H1 (cell line): ENCODE results near the gene SH3TC2. TPM values are rescaled to one million over a fixed set of nuclear protein-coding genes. Genes with fewer than 3 reads are reported as not detected.

Source experiments
- CTCF ChIA-PET: fragments of 300-600 bp; sonication (Branson Sonifier 250); formaldehyde crosslinking; loops from one replicate; lab custom pipeline; 2021; ENCODE audit not compliant: partially characterized antibody; lab: Charles Lee
- POLR2A ChIA-PET: fragments of 300-600 bp; sonication (Branson Sonifier 250); formaldehyde crosslinking; loops from one replicate; lab custom pipeline; 2021; ENCODE audit warnings: inconsistent platforms; ENCODE audit not compliant: partially characterized antibody; lab: Charles Lee
- DNase-seq, 2 experiments: peaks; one replicate each; pipeline versions ENCODE4 v3.0.0 to v3.0.0-alpha.2; 2010 to 2022; ENCODE audit warnings: low spot score in 2 of 2, low read depth in 1 of 2, mixed read lengths in 1 of 2
- FAIRE-seq: peaks from 2 replicates; lab custom pipeline; 2011; peaks lifted over from hg19 to GRCh38; lab: Jason Lieb, UNC
- H2AFZ ChIP-seq: 2 replicates; pipeline ENCODE4 v1.8.1; 2012; ENCODE audit warnings: low read length, inconsistent platforms
- H2AK5ac ChIP-seq: 2 replicates; pipeline ENCODE4 v1.6.1; 2013; ENCODE audit warnings: low read depth, low read length
- H2BK120ac ChIP-seq: replicated peaks from 2 replicates; pipeline ENCODE3; 2013; ENCODE audit warnings: low read depth, low read length, inconsistent platforms
- H2BK12ac ChIP-seq: 2 replicates; pipeline ENCODE4 v1.6.1; 2013; ENCODE audit warnings: low read depth, low read length
- H2BK15ac ChIP-seq: 2 replicates; pipeline ENCODE4 v1.6.1; 2013; ENCODE audit warnings: low read length
- H2BK20ac ChIP-seq: 2 replicates; pipeline ENCODE4 v1.6.1; 2013; ENCODE audit warnings: low read length
- H2BK5ac ChIP-seq: 2 replicates; pipeline ENCODE4 v1.6.1; 2013; ENCODE audit warnings: low read depth, low read length
- H3K14ac ChIP-seq: 2 replicates; pipeline ENCODE4 v1.6.1; 2013; ENCODE audit warnings: inconsistent platforms; ENCODE audit not compliant: insufficient read length
- H3K18ac ChIP-seq: 2 replicates; pipeline ENCODE4 v1.6.1; 2013; ENCODE audit warnings: low read length; ENCODE audit errors: extremely low read depth
- H3K23ac ChIP-seq: 2 replicates; pipeline ENCODE4 v1.6.1; 2013; ENCODE audit warnings: inconsistent platforms; ENCODE audit not compliant: insufficient read length
- H3K23me2 ChIP-seq: 2 replicates; pipeline ENCODE4 v1.6.1; 2013; ENCODE audit warnings: low read depth, low read length
- H3K27ac ChIP-seq: 2 replicates; pipeline ENCODE4 v1.6.1; 2011; ENCODE audit warnings: low read depth, low read length, inconsistent platforms
- H3K27me3 ChIP-seq, 4 experiments: replicated peaks in 1 of 4; 1 replicate in 1 of 4; 2 replicates in 3 of 4; pipeline versions ENCODE4 v1.6.1 to v1.8.1; 2011 to 2013; ENCODE audit warnings: low read length in 3 of 4, mild to moderate bottlenecking in 3 of 4, inconsistent platforms in 2 of 4, mixed read lengths in 2 of 4, moderate library complexity in 1 of 4; ENCODE audit not compliant: control insufficient read depth in 3 of 4, insufficient read depth in 3 of 4; ENCODE audit errors: extremely low read depth in 1 of 4
- H3K36me3 ChIP-seq, 4 experiments: 2 replicates each; pipeline versions ENCODE4 v1.6.1 to v1.8.1; 2011 to 2013; ENCODE audit warnings: mild to moderate bottlenecking in 4 of 4, low read length in 3 of 4, moderate library complexity in 2 of 4, control low read depth in 1 of 4, inconsistent platforms in 1 of 4; ENCODE audit not compliant: insufficient read depth in 4 of 4, control insufficient read depth in 2 of 4
- H3K4ac ChIP-seq: replicated peaks from 2 replicates; pipeline ENCODE3; 2013; ENCODE audit warnings: low read length, low read depth, mixed read lengths, inconsistent platforms; ENCODE audit not compliant: insufficient read length
- H3K4me1 ChIP-seq, 4 experiments: replicated peaks in 1 of 4; 1 replicate in 1 of 4; 2 replicates in 3 of 4; pipeline versions ENCODE4 v1.6.1 to v1.8.1; 2011 to 2013; ENCODE audit warnings: low read length in 3 of 4, inconsistent platforms in 2 of 4, mixed read lengths in 1 of 4; ENCODE audit not compliant: insufficient read depth in 4 of 4, control insufficient read depth in 3 of 4
- H3K4me2 ChIP-seq, 2 experiments: 2 replicates each; pipeline versions ENCODE4 v1.6.1 to v1.8.1; 2011 to 2013; ENCODE audit warnings: low read depth in 2 of 2, low read length in 2 of 2, control low read depth in 1 of 2, inconsistent platforms in 1 of 2, mild to moderate bottlenecking in 1 of 2; ENCODE audit not compliant: insufficient read depth in 1 of 2
- H3K4me3 ChIP-seq, 4 experiments: fragments of 200-600, 300-600 bp in 1 of 4; sonication (generic), shearing (Covaris generic), sonication (Bioruptor Twin) in 1 of 4; 2 replicates each; pipeline versions ENCODE4 v1.5.1 to v1.8.1; 2011 to 2016; ENCODE audit warnings: low read length in 4 of 4, low read depth in 3 of 4, control low read depth in 2 of 4, inconsistent platforms in 2 of 4, mild to moderate bottlenecking in 2 of 4, mixed read lengths in 1 of 4, moderate library complexity in 1 of 4; ENCODE audit not compliant: insufficient read depth in 2 of 4; ENCODE audit errors: extremely low read depth in 1 of 4
- H3K56ac ChIP-seq: replicated peaks from 2 replicates; pipeline ENCODE3; 2013; ENCODE audit warnings: low read depth, mild to moderate bottlenecking, mixed read lengths, low read length, inconsistent platforms; ENCODE audit not compliant: insufficient read length
- H3K79me1 ChIP-seq: 2 replicates; pipeline ENCODE4 v1.6.1; 2013; ENCODE audit warnings: low read depth, low read length, control low read depth
- H3K79me2 ChIP-seq, 2 experiments: 2 replicates each; pipeline versions ENCODE4 v1.6.1 to v1.8.1; 2012 to 2013; ENCODE audit warnings: low read length in 2 of 2, mild to moderate bottlenecking in 2 of 2, inconsistent platforms in 1 of 2; ENCODE audit not compliant: insufficient read depth in 2 of 2, control insufficient read depth in 1 of 2
- H3K9ac ChIP-seq, 4 experiments: replicated peaks in 1 of 4; 1 replicate in 1 of 4; 2 replicates in 3 of 4; pipeline versions ENCODE4 v1.6.1 to v1.8.1; 2011 to 2013; ENCODE audit warnings: low read depth in 3 of 4, low read length in 3 of 4, control low read depth in 2 of 4, mild to moderate bottlenecking in 2 of 4, moderate library complexity in 2 of 4, inconsistent platforms in 1 of 4; ENCODE audit errors: extremely low read depth in 1 of 4
- H3K9me3 ChIP-seq, 2 experiments: 2 replicates each; pipeline versions ENCODE4 v1.6.1 to v1.8.1; 2012 to 2013; ENCODE audit warnings: mild to moderate bottlenecking in 2 of 2, moderate library complexity in 2 of 2, control low read depth in 1 of 2, inconsistent platforms in 1 of 2, low read depth in 1 of 2, low read length in 1 of 2, mixed read lengths in 1 of 2; ENCODE audit not compliant: insufficient read depth in 2 of 2
- H4K20me1 ChIP-seq, 2 experiments: replicated peaks in 1 of 2; 2 replicates each; pipeline versions ENCODE3 to v1.8.1; 2011 to 2013; ENCODE audit warnings: inconsistent platforms in 2 of 2, low read length in 2 of 2, mild to moderate bottlenecking in 1 of 2; ENCODE audit not compliant: insufficient read depth in 2 of 2, control insufficient read depth in 1 of 2
- H4K5ac ChIP-seq: 2 replicates; pipeline ENCODE4 v1.6.1; 2013; ENCODE audit warnings: low read length, low read depth, mixed read lengths, inconsistent platforms; ENCODE audit not compliant: insufficient read length
- H4K8ac ChIP-seq: 2 replicates; pipeline ENCODE4 v1.8.0; 2013; ENCODE audit warnings: mild to moderate bottlenecking, moderate library complexity, low read length, inconsistent platforms; ENCODE audit not compliant: insufficient read depth; ENCODE audit errors: extremely low read depth
- H4K91ac ChIP-seq: replicated peaks from 2 replicates; pipeline ENCODE3; 2013; ENCODE audit warnings: low read length, mixed read lengths, inconsistent platforms; ENCODE audit not compliant: insufficient read length
- USF2 ChIP-seq: IDR thresholded peaks from 2 replicates; pipeline ENCODE4 v1.6.1; 2011; ENCODE audit warnings: low read length, improper control_type of control experiment
- WGBS, 2 experiments: shearing (Covaris generic) in 1 of 2; methylation state at CpG; one replicate each; pipeline versions ENCODE4 v1.1.6 to v1.1.7; 2013 to 2015; ENCODE audit warnings: low lambda C conversion rate in 2 of 2, mixed read lengths in 2 of 2, inconsistent platforms in 1 of 2, low coverage in 1 of 2, missing lambda C conversion rate in 1 of 2; ENCODE audit not compliant: insufficient replicate concordance in 2 of 2, insufficient coverage in 1 of 2, insufficient read length in 1 of 2; ENCODE audit errors: extremely low coverage in 1 of 2, missing lambda C conversion rate in 1 of 2; 5-methylcytosine and 5-hydroxymethylcytosine counted together
- polyA plus RNA-seq, 7 experiments: library from polyadenylated mRNA; depleted of rRNA in 3 of 7; stranded (reverse) in 5 of 7; unstranded in 2 of 7; fragments of >200 nt in 5 of 7; fragments of 200-250 nt in 2 of 7; gene quantifications; 1 replicate in 5 of 7; 2 replicates in 1 of 7; 4 replicates in 1 of 7; pipeline versions ENCODE4 v1.2.1 to v1.2.3, GENCODE V29; 2011 to 2013; ENCODE audit warnings: missing spikeins in 2 of 7, mixed read lengths in 2 of 7
- total RNA-seq: library from RNA; stranded (reverse); fragmentation: NEBNext Ultra II Directional; extraction: Animal tissue kit (Norgen Biotek cat#: 25700); gene quantifications from 2 replicates; pipeline ENCODE4 v1.2.1, GENCODE V29; 2021

Gene SH3TC2
- total and polyA plus RNA-seq, 2 of the 8 experiments (the other 6 are each of a cell fraction or from before 2014, with no cell fraction given), result 0.11 to 0.80 TPM

DNA sequence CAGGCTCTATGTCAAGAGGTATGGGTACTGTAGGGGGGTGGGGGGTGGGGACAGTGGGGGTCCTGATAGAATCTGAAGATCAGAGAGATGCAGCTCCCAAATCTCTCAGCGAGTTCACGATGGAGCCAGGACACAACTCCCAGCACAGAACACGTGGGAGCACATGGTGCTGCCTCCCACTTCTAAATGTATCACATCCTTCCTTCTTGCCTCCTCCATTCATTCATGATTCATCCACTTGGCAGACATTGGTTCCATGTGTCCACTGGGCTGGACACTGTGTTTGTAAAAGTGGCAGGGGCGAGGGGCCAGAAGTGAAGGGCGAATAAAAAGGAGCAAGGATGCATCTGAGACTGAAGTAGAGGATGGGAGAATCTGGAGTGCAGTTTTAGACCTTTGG lies 33.9 kb downstream of the SH3TC2 start:
- Histone ChIP-seq H2BK12ac (no peak overlapping the region), H2BK120ac (no peak overlapping the region), H3K4me3 (no peak overlapping the region), H3K79me2 (no peaks in the 10 kb centered on the region), H2BK20ac (no peak overlapping the region), H3K18ac (no peak overlapping the region), H2AK5ac (no peak overlapping the region), H3K56ac (no peak overlapping the region), H3K27me3 (no peaks in the 10 kb centered on the region), H4K20me1 (no peaks in the 10 kb centered on the region), H2BK5ac (no peak overlapping the region), H3K4me2 (no peak overlapping the region), H3K9me3 (no peaks in the 10 kb centered on the region; a peak in 1 of 4 replicates), H3K14ac (no peak overlapping the region), H4K91ac (no peak overlapping the region), H4K8ac (no peak overlapping the region), H3K9ac (no peak overlapping the region), H3K36me3 (no peaks in the 10 kb centered on the region), H2BK15ac (no peak overlapping the region), H4K5ac (no peak overlapping the region), H3K79me1 (no peaks in the 10 kb centered on the region), H3K23me2 (no peaks in the 10 kb centered on the region), H2AFZ (no peak overlapping the region), H3K23ac (no peak overlapping the region), H3K4ac (no peak overlapping the region), H3K4me1 (no peaks in the 10 kb centered on the region), H3K27ac (no peak overlapping the region)
- DNase-seq (no peak), FAIRE-seq (no peak)
- WGBS, 2 experiments, result 86% methylated on average over 5 of the region's 5 CpGs; no CpG with 5 or more reads in 1 of the 2 experiments
- ChIA-PET POLR2A (no interaction called here), CTCF (interaction anchor here (0.6 to 17.3 kb wide), 4 partner anchors 207 to 680 kb away, joined by 3 to 444 read pairs (median 4); no protein-coding TSS in a partner anchor)
- TF ChIP-seq USF2, result no peak
